NCI-H2029 treated with DMSO at 0.1 percent for 48 hours (cell line): Measurements from ENCODE around the gene OBSCN.
"Not testable (repeated sequence)": the region's sequence is repeated elsewhere in the genome, so short reads cannot be mapped to it uniquely, and the experiment has no call there.

Experiments
- DNase-seq: peaks from one replicate; lab custom pipeline; 2025; lab: John Stamatoyannopoulos, UW

The OBSCN gene

GRCh38 chr1:228170666-228171065, 37.2 kb upstream of the OBSCN start:
- no peak for DNase-seq

- DNase-seq = no peak
Measured at GRCh38 chr1:228171221-228171891, 36.5 kb upstream of the OBSCN start.

- no peak for DNase-seq
Measured at GRCh38 chr1:228172591-228173527, 35.0 kb upstream of the OBSCN start.

DNA sequence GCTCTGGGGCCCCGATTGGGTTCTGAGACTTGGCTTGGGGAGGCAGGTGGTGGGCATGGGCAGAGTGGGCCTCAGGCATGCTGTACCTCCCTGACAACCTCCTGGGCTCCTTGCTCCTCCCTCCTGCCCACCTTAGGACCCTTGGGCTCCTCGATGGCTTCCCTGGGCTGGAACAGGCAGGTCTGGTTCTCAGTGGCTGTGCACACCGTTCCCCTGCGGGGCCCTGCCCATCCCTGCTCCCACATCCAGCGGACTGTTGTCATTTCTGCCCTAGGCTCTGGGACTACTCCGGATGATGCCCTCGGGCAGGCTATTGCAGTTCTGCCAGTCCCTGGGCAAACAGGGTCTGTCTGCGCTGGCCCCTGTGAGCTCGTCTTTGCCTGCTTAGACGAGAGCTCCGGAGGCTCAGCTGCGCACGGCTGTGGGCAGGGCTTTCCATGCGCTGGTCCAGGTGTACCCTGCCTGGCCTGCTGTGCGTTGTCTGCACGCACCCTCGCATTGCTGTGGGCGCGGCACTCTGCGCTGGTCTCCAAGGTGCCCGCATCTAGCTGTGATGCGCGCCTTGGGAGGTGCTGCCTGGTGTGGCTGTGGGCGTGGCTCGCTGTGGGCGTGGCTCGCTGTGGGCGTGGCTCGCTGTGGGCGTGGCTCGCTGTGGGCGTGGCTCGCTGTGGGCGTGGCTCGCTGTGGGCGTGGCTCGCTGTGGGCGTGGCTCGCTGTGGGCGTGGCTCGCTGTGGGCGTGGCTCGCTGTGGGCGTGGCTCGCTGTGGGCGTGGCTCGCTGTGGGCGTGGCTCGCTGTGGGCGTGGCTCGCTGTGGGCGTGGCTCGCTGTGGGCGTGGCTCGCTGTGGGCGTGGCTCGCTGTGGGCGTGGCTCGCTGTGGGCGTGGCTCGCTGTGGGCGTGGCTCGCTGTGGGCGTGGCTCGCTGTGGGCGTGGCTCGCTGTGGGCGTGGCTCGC, 34.0 kb upstream of the OBSCN start:
- not testable (repeated sequence) for DNase-seq

DNA sequence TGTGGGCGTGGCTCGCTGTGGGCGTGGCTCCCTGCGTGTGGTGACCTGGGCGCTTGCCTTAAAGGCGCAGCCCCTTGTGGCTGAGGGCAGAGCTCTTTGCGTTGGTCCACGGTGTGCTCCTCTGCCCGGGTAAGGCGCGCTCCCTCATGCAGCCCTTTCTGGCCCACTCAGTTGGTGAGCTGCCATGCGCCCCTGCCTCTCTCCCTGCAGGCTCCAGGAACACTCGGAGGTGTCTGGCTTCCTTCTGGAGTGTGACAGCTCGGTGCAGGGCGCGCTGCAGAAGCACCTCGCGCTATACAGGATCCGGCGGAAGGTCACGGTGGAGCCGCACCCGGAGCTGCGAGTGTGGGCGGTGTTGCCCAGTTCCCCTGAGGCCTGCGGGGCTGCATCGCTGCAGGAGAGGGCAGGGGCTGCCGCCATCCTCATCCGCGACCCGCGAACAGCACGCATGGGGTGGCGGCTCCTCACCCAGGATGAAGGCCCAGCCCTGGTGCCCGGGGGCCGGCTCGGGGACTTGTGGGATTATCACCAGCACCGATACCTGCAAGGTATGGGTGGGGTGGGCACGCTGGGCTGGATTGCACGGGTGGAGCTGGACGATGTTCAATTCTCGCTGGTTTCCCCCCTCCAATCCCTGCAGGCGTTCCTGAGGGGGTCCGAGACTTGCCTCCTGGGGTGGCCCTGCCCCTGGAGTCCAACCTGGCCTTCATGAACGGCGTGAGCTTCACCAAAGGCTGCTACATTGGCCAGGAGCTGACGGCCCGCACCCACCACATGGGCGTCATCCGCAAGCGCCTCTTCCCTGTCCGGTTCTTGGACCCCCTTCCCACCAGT, 33.1 kb upstream of the OBSCN start:
- DNase-seq = no peak

GRCh38 chr1:228175316-228176023, 32.4 kb upstream of the OBSCN start:
- DNase-seq = no peak

- DNase-seq = no peak
Measured at GRCh38 chr1:228176024-228176395, 31.8 kb upstream of the OBSCN start.

DNA sequence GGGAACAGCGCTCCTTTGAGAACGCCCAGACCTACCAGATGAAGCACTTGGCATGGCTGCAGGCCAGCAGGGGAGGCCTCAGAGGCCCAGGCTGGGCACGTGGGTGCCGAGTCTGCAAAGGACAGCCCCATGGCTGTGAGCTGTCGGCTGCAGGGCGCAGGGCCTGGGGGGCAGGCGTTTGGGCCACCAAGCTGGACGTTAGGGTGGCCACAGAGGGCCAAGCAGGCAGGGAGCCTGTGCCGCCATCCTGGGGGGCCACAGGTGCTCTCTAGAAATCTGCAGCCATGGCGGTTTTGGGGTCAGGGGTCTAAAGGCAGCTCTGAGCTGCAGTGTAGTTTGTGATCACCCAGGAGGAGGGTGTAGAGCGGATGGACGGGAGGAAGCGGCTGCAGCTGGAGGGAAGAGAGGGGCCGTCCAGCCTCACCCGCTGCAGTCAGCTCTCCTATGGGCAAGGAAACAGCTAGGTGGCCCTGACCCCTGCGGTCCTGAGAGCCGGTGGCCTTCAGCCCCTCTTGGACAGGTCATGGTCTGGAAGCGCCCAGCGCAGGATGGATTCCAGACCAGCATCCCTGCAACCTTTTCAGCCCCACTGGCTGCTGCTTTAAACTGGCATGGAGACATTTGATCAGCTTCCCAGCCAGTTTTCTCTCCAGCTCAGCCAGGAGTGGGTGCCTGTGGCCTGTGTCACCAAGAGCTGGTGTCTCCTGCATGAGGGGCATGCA, 31.2 kb upstream of the OBSCN start:
- no peak for DNase-seq

GRCh38 chr1:228177183-228177475, 30.7 kb upstream of the OBSCN start:
- DNase-seq = no peak

DNA sequence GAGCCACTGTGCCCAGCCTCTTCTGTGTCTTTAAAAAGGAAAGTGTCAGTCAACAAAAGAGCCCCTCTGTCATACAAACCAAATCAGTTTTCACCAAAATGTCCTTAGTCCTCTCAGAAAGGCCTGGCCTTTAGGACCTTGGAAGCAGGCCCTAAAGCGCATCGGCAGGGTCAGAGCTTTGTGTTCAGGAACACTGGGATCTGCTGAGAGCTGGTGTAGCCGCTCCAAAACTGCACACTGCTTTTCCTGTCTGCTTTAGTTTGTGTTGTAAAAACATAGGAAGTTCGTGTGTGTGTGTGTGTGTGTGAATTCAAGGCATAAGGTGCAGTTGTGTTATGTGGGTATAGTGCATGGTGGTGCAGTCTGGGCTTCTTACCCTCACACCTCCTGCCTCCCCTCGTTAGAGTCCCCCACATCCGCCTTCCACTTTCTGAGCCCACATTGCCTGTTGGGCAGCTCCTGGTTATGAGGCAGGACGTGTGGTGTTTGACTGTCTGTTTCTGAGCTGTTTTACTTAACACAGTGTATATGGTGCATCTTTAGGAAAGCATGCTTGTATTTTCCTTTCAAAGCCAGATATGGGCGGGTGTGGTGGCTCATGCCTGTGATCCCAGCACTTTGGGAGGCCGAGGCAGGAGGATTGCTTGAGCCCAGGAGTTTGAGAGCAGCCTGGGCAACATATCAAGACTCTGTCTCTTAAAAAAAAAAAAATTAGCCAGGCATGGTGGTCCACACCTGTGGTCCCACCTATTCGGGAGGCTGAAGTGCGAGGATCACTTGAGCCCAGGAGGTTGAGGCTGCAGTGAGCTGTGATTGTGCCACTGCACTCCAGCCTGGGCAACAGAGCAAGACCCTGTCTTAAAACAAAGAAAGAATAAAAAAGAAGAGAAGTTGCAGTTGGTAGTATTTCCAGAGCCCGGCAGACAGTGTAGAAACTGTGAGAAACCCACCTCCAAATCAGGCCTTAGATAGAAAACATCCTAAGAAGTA, 29.8 kb upstream of the OBSCN start:
- no peak for DNase-seq

- no peak for DNase-seq
Measured at GRCh38 chr1:228178737-228179684, 28.8 kb upstream of the OBSCN start.

DNA sequence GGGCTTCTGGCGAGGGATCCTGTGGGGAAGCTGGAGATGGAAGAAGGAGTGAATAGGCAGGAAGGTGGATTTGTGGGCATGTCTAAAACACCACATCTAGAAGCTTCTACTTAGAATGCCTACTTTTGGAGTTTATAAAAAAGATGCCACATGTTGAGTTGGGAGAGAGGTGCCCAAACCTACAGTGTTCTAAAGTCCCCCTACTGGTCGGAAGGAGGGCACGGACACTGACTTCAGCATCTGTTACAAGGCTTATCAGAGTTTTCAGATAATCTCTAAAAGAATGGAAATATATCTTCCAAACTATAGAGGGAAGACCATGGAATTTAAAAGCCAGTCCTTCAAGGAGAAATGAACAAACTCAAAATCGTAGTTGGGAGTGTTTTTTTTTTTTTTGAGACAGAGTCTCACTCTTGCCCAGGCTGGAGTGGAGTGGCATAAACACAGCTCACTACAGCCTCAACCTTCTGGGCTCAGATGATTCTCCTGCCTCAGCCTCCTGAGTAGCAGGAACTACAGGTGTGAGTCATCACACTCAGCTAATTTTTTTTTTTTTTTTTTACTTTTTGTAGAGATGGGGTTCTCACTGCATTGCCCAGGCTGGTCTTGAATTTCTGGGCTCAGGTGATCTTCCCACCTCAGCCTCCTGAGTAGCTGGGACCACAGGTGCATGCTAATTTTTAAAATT, 27.4 kb upstream of the OBSCN start:
- DNase-seq = no peak

DNA sequence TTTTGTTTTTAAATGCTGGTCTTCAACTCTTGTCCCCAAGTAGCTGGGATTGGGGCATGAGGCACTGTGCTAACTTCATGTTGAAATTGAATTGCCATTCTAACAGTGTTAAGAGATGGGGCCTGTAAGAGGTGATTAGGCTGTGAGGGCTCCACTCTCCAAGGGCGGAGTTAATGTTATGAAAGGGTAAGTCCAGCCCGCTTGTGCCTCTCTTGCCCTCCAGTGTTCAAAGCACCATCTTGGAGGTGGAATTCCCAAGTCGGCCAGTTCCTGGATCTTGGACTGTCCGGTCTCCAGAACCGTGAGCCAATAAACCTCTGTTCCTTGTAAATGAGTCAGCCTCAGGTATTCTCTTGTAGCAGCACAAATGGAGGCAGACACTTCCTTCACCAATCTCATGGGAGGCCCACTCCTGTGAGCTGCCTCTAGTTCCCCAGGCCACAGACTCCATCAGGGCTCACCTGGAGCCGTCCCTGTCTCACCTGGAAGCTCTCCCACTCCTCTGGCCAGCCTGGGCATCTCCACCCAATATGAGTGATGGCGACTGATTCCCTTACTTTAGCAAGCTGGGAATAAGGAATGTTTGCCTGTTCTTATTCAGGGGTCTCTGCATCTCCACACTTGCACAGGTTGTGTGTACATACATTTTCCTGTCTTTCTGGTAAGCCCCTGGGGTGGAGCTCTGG, 26.7 kb upstream of the OBSCN start:
- DNase-seq = no peak

DNA sequence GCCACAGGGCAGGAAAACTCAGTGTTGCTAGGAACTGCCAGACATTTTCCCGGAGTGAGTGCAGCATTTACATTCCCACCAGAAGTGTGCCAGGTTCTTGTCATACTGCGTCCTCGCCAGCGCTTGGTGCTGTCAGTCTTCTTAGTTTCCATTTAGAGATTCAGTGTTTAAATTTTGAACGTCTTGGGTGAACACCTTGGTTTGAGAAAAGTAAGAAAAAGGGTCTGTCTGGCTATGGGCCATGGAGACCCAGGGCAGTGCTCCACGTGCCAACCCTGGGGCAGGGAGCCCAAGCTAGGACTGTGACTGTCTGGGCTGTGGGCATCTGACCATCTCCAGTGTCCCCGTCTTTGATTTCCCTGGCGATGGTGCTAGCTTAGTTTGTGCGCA, 26.2 kb upstream of the OBSCN start:
- no peak for DNase-seq

- DNase-seq = no peak
Measured at GRCh38 chr1:228182296-228183030, 25.4 kb upstream of the OBSCN start.

DNA sequence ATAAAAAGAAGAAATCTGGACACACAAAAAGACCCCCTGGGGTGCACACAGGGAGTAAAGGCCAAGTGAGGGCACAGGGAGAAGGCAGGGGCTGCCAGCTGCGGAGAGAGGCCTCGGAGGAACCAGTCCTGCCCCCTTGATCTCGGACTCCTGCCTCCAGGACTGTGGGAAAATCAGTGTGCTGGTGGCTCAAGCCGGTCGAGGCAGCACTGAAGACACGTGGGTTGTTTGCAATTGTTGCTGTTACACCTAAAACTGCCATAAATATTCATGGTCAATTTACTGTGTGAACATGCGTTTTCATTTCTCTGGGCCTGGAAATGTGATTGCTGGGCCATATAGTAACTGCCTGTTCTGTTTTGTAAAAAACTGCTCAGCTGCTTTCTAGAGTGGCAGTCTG, 23.7 kb upstream of the OBSCN start:
- no peak for DNase-seq
